K562 (cell line): Measurements from ENCODE around the gene ZBTB16. TPM values are rescaled to one million over a fixed set of nuclear protein-coding genes. Genes with fewer than 3 reads are reported as not detected.

Experiments
- ATAC-seq: fragments of 200-7000 bp; cut with Tn5 transposase; 3 replicates; pipeline ENCODE4 v1.9.1; 2020; ENCODE audit warnings: moderate library complexity
- BruUV-seq: library from RNA; stranded (reverse); fragments of 400-500 nt; replicated peaks from 2 replicates; lab custom pipeline; 2021; lab: Mats Ljungman, UMichigan
- CTCF ChIA-PET: fragments of 300-600 bp; formaldehyde crosslinking; extraction: SDS; loops from one replicate; lab custom pipeline; 2021; ENCODE audit warnings: low intra/inter-chr PET ratio; lab: Yijun Ruan, JAX
- POLR2A ChIA-PET: fragments of 300-600, 350-650 bp; sonication (Branson Sonifier 250); formaldehyde crosslinking; extraction: SDS; loops from one replicate; lab custom pipeline; 2021; ENCODE audit warnings: antibody characterized with exemption, inconsistent platforms; lab: Yijun Ruan, JAX
- DNase-seq, 4 experiments: peaks; one replicate each; pipeline versions ENCODE4 v3.0.0 to v3.0.0-alpha.2; 2011 to 2018; ENCODE audit warnings: low spot score in 3 of 4, mixed read lengths in 3 of 4; ENCODE audit errors: extremely low read depth in 1 of 4
- FAIRE-seq: peaks from 2 replicates; lab custom pipeline; 2011; peaks lifted over from hg19 to GRCh38; lab: Jason Lieb, UNC
- H2AFZ ChIP-seq: 2 replicates; pipeline ENCODE4 v1.6.0; 2011; ENCODE audit warnings: low read depth, low read length, control low read depth, inconsistent platforms
- H3K27ac ChIP-seq: fragments of 200-600 bp; 3 replicates; pipeline ENCODE4 v1.8.0; 2011; ENCODE audit warnings: low read depth, mild to moderate bottlenecking, control low read depth, inconsistent platforms, low read length, moderate library complexity, mixed read lengths; ENCODE audit errors: extremely low read depth
- H3K27me3 ChIP-seq, 2 experiments: fragments of 300-600 bp in 1 of 2; 2 replicates in 1 of 2; 3 replicates in 1 of 2; pipeline versions ENCODE4 v1.6.0 to v1.8.0; 2011; ENCODE audit warnings: inconsistent platforms in 2 of 2, low read length in 2 of 2, mild to moderate bottlenecking in 1 of 2, mixed read lengths in 1 of 2, moderate library complexity in 1 of 2; ENCODE audit not compliant: control insufficient read depth in 2 of 2, insufficient read depth in 2 of 2
- H3K36me3 ChIP-seq: fragments of 300-600 bp; 3 replicates; pipeline ENCODE4 v1.8.0; 2011; ENCODE audit warnings: mild to moderate bottlenecking, low read length, inconsistent platforms; ENCODE audit not compliant: control insufficient read depth, insufficient read depth
- H3K4me1 ChIP-seq, 2 experiments: fragments of 200-600 bp in 1 of 2; replicated peaks in 1 of 2; 2 replicates in 1 of 2; 3 replicates in 1 of 2; pipeline versions ENCODE4 v1.5.1 to v1.8.0; 2011; ENCODE audit warnings: inconsistent platforms in 2 of 2, low read length in 2 of 2, mild to moderate bottlenecking in 1 of 2, mixed read lengths in 1 of 2, moderate library complexity in 1 of 2; ENCODE audit not compliant: control insufficient read depth in 2 of 2, insufficient read depth in 2 of 2
- H3K4me2 ChIP-seq: 2 replicates; pipeline ENCODE4 v1.6.1; 2011; ENCODE audit warnings: low read length, control low read depth, inconsistent platforms, mixed read lengths; ENCODE audit not compliant: insufficient read depth
- H3K4me3 ChIP-seq: fragments of 200-600 bp; sonication (generic), shearing (Covaris generic); 2 replicates; pipeline ENCODE4 v1.5.1; 2016; ENCODE audit warnings: control low read depth, inconsistent platforms
- H3K79me2 ChIP-seq: fragments of 200-600 bp; 3 replicates; pipeline ENCODE4 v1.8.0; 2011; ENCODE audit warnings: low read length, inconsistent platforms; ENCODE audit not compliant: control insufficient read depth, insufficient read depth
- H3K9ac ChIP-seq, 2 experiments: 2 replicates each; pipeline versions ENCODE4 v1.6.0 to v1.6.1; 2011; ENCODE audit warnings: low read depth in 2 of 2, low read length in 2 of 2, control low read depth in 1 of 2, inconsistent platforms in 1 of 2, mild to moderate bottlenecking in 1 of 2, mixed read lengths in 1 of 2; ENCODE audit not compliant: insufficient read depth in 1 of 2
- H3K9me1 ChIP-seq: one replicate; pipeline ENCODE4 v1.6.0; 2011; ENCODE audit warnings: inconsistent platforms, mild to moderate bottlenecking, low read length, moderate library complexity; ENCODE audit not compliant: control insufficient read depth, insufficient read depth
- H3K9me3 ChIP-seq: replicated peaks from 2 replicates; pipeline ENCODE4 v1.5.1; 2011; ENCODE audit warnings: low read depth, low read length, inconsistent platforms; ENCODE audit not compliant: control insufficient read depth, insufficient read depth
- H4K20me1 ChIP-seq: replicated peaks from 2 replicates; pipeline ENCODE4 v1.6.1; 2011; ENCODE audit warnings: low read length, inconsistent platforms, mixed read lengths; ENCODE audit not compliant: control insufficient read depth, insufficient read depth
- BCOR ChIP-seq: fragments of 450-650 bp; IDR thresholded peaks from 2 replicates; pipeline ENCODE4 v1.6.1; 2016
- FOXK2 ChIP-seq, 2 experiments: fragments of 450-650 bp; IDR thresholded peaks in 1 of 2; conservative IDR thresholded peaks in 1 of 2; 2 replicates each; pipeline ENCODE4 v1.6.1; 2016; ENCODE audit warnings: low read depth in 2 of 2, mild to moderate bottlenecking in 1 of 2
- HMG20A ChIP-seq: fragments of 450-650 bp; formaldehyde crosslinking; conservative IDR thresholded peaks from 2 replicates; pipeline ENCODE4 v1.4.0; 2020; ENCODE audit warnings: mild to moderate bottlenecking, mixed read lengths
- MNT ChIP-seq, 2 experiments: fragments of 450-650 bp; conservative IDR thresholded peaks; 2 replicates each; pipeline ENCODE4 v1.6.1; 2017; ENCODE audit warnings: mild to moderate bottlenecking in 2 of 2, moderate library complexity in 2 of 2
- NFRKB ChIP-seq: fragments of 450-650 bp; IDR thresholded peaks from 2 replicates; pipeline ENCODE4 v1.6.1; 2016; ENCODE audit warnings: low read depth
- PREB ChIP-seq: sonication (generic); formaldehyde crosslinking; IDR thresholded peaks from 2 replicates; pipeline ENCODE4 v1.8.1; 2023; ENCODE audit warnings: mild to moderate bottlenecking, missing genetic modification reagents
- STAG1 ChIP-seq: sonication (generic); formaldehyde crosslinking; IDR thresholded peaks from 2 replicates; pipeline ENCODE4 v1.5.0; 2020; ENCODE audit warnings: missing genetic modification reagents, borderline replicate concordance
- TAF1 ChIP-seq: IDR thresholded peaks from 2 replicates; pipeline ENCODE4 v1.6.1; 2011; ENCODE audit warnings: mild to moderate bottlenecking, low read length, moderate library complexity; ENCODE audit not compliant: insufficient read depth, control insufficient read depth, severe bottlenecking; ENCODE audit errors: extremely low read depth
- TAF9B ChIP-seq: fragments of 450-650 bp; IDR thresholded peaks from 2 replicates; pipeline ENCODE4 v1.6.1; 2018; ENCODE audit warnings: mild to moderate bottlenecking; ENCODE audit not compliant: partially characterized antibody
- TGIF2 ChIP-seq: sonication (generic); formaldehyde crosslinking; IDR thresholded peaks from 2 replicates; pipeline ENCODE4 v1.8.1; 2022; ENCODE audit warnings: mild to moderate bottlenecking, missing genetic modification reagents, moderate library complexity
- ZNF24 ChIP-seq: fragments of 450-650 bp; IDR thresholded peaks from 2 replicates; pipeline ENCODE4 v1.6.1; 2016
- WGBS: fragments of 100-300 bp; shearing (Covaris generic); methylation state at CpG from one replicate; pipeline ENCODE4 v1.1.6; 2016; ENCODE audit warnings: low coverage, mixed read lengths; ENCODE audit not compliant: insufficient coverage; ENCODE audit errors: missing lambda C conversion rate; 5-methylcytosine and 5-hydroxymethylcytosine counted together
- in situ Hi-C: fragments of 300-500 bp; cut with MboI; formaldehyde crosslinking; loops from 4 replicates; pipeline ENCODE4 v1.15.0; 2018; ENCODE audit warnings: inconsistent platforms, mixed read lengths
- intact Hi-C: fragments of 100-400 bp; cut with micrococcal nuclease; formaldehyde crosslinking; loops from 2 replicates; pipeline ENCODE4 v1.14.2; 2022
- polyA plus RNA-seq, 8 experiments: library from polyadenylated mRNA; depleted of rRNA in 4 of 8; stranded (reverse) in 5 of 8; unstranded in 3 of 8; fragments of >200 nt; fragmentation: Nextera tagmentation in 2 of 8; fragmentation: Illumina TruSeq in 1 of 8; extraction: Ambion mirVana in 2 of 8; extraction: Trizol in 1 of 8; gene quantifications; 2 replicates each; pipeline versions ENCODE4 v1.2.1 to v1.2.3, GENCODE V29; 2011 to 2014; ENCODE audit warnings: inconsistent platforms in 1 of 8, missing spikeins in 1 of 8
- total RNA-seq, 7 experiments: library from RNA; depleted of rRNA in 6 of 7; stranded (reverse); fragments of >200 nt in 6 of 7; fragmentation: Illumina TruSeq in 2 of 7; extraction: Trizol in 2 of 7; gene quantifications; 2 replicates each; pipeline versions ENCODE4 v1.2.1 to v1.2.3, GENCODE V29; 2011 to 2021; ENCODE audit warnings: low replicate concordance in 1 of 7
- TF ChIP-seq, protein P1 (sequence below): fragments of 450-650 bp; formaldehyde crosslinking; conservative IDR thresholded peaks from 2 replicates; pipeline ENCODE4 v1.4.0; 2022; ENCODE audit warnings: mild to moderate bottlenecking, missing genetic modification characterization

The ZBTB16 gene
- total and polyA plus RNA-seq, 9 of the 15 experiments (the other 6 are each of a cell fraction or from before 2014, with no cell fraction given), result 0.06 to 0.40 (median 0.24) TPM; not detected in 4

DNA sequence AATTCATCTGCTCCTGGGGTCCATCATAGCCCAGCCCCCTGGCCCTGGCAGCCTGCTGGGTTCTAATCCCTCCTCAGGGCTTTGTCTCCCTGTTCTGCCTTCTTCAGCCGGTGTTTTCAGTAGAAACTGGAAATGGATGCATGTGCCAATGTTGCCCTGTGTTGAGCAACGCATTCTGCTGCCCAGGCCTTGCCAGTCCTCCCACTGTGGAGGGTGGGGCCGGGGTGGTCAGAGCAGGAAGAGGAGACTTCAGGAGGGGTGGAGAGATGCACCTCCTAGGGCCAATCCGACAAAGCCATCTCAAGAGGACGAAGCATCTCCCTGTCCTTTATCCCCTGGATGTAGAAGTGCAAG, 27.6 kb upstream of the ZBTB16 start:
- WGBS, result 1% methylated on average over 5 of the region's 5 CpGs
- no peak for DNase-seq
- no peak for ATAC-seq
- Histone ChIP-seq H3K4me2 (no peak overlapping the region), H3K9me1 (no peaks in the 10 kb centered on the region), H3K79me2 (no peaks in the 10 kb centered on the region), H3K36me3 (no peaks in the 10 kb centered on the region), H2AFZ (no peak overlapping the region), H3K27ac (no peak overlapping the region), H4K20me1 (peaks cover 7% of the 10 kb centered on the region; the same call in 1 of the 2 replicates), H3K9ac (no peak overlapping the region), H3K27me3 (peaks cover 13 to 51% of the 10 kb centered on the region in 2 experiments; a peak in 4 of 5 replicates), H3K4me1 (peaks cover 0 to 6% of the 10 kb centered on the region in 2 experiments; a peak in 1 of 5 replicates), H3K9me3 (no peaks in the 10 kb centered on the region), H3K4me3 (no peak overlapping the region)
- CTCF ChIA-PET, result interaction anchor here (0.6 kb wide), 1 partner anchor 228 kb away, joined by 3 read pairs; no protein-coding TSS in a partner anchor
- intact Hi-C loops (no loop called here), in situ Hi-C loops (loop anchor here (25.0 kb wide), 1 partner anchor 730 kb away; no protein-coding TSS in a partner anchor)
- no peak for TF ChIP-seq BCOR
- TF ChIP-seq FOXK2 (conservative IDR thresholded peaks at IDR 0.05 in 1 of 2, IDR thresholded peaks at IDR 0.05 in 1 of 2; ENCODE audit: low read depth in 2 of 2), result no peak
- no peak for TF ChIP-seq NFRKB
- TF ChIP-seq PREB (CRISPR knock-in tag), result no peak
- no peak for FAIRE-seq
- POLR2A ChIA-PET, result no interaction called here
- no TSS peak for BruUV-seq

GRCh38 chr11:114033066-114033465, 26.4 kb upstream of the ZBTB16 start:
- FAIRE-seq (no peak), ATAC-seq (no peak), DNase-seq (no peak)
- intact Hi-C loops (no loop called here), in situ Hi-C loops (loop anchor here (25.0 kb wide), 1 partner anchor 729 kb away; no protein-coding TSS in a partner anchor)
- peaks cover 7% of the 10 kb centered on the region; the same call in 1 of the 2 replicates for H4K20me1 ChIP-seq
- H3K9me1 ChIP-seq, result no peaks in the 10 kb centered on the region
- no peaks in the 10 kb centered on the region for H3K79me2 ChIP-seq
- POLR2A ChIA-PET, result no interaction called here
- no peak overlapping the region for H3K9ac ChIP-seq
- H3K27me3 ChIP-seq, result peaks cover 13 to 60% of the 10 kb centered on the region in 2 experiments; a peak in 4 of 5 replicates
- 0% methylated on average over 5 of the region's 5 CpGs for WGBS
- peaks cover 0 to 6% of the 10 kb centered on the region in 2 experiments; a peak in 1 of 5 replicates for H3K4me1 ChIP-seq
- H3K9me3 ChIP-seq, result no peaks in the 10 kb centered on the region
- no TSS peak for BruUV-seq
- H3K4me2 ChIP-seq, result no peak overlapping the region
- CTCF ChIA-PET, result interaction anchor here (0.6 kb wide), 1 partner anchor 229 kb away, joined by 3 read pairs; no protein-coding TSS in a partner anchor
- H3K4me3 ChIP-seq, result no peak overlapping the region
- no peak overlapping the region for H2AFZ ChIP-seq
- no peaks in the 10 kb centered on the region for H3K36me3 ChIP-seq
- H3K27ac ChIP-seq, result no peak overlapping the region
- TF ChIP-seq HMG20A (CRISPR knock-in tag) (no peak), TGIF2 (no peak), TAF1 (no peak), ZNF24 (no peak), STAG1 (CRISPR knock-in tag) (no peak), MNT (conservative IDR thresholded peaks at IDR 0.05) (no peak), TAF9B (no peak)
- TF ChIP-seq, protein P1, sequence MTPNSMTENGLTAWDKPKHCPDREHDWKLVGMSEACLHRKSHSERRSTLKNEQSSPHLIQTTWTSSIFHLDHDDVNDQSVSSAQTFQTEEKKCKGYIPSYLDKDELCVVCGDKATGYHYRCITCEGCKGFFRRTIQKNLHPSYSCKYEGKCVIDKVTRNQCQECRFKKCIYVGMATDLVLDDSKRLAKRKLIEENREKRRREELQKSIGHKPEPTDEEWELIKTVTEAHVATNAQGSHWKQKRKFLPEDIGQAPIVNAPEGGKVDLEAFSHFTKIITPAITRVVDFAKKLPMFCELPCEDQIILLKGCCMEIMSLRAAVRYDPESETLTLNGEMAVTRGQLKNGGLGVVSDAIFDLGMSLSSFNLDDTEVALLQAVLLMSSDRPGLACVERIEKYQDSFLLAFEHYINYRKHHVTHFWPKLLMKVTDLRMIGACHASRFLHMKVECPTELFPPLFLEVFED (CRISPR knock-in tag), result no peak
